ENCODE measurements around the gene CHRNE.

CHRNE gene

GRCh38 chr17:4851084-4851483, 51.8 kb downstream of the CHRNE start:
- no peak for DNase-seq

GRCh38 chr17:4850246-4850645, 52.7 kb downstream of the CHRNE start:
- DNase-seq: no peak

GRCh38 chr17:4849011-4849536, 53.8 kb downstream of the CHRNE start:
- no peak for DNase-seq

Data from SIG-M5 (cell line).